NCI-H2171 treated with DMSO at 0.1 percent for 48 hours (cell line): Measurements from ENCODE around the gene NPDC1.
A peak's percentile ranks its signal among the peaks of the same experiment; 100 is the strongest.
"Not testable (repeated sequence)": the region's sequence is repeated elsewhere in the genome, so short reads cannot be mapped to it uniquely, and the experiment has no call there.

ENCODE experiments used
- DNase-seq: peaks from one replicate; lab custom pipeline; 2025; lab: John Stamatoyannopoulos, UW

Gene NPDC1

DNA sequence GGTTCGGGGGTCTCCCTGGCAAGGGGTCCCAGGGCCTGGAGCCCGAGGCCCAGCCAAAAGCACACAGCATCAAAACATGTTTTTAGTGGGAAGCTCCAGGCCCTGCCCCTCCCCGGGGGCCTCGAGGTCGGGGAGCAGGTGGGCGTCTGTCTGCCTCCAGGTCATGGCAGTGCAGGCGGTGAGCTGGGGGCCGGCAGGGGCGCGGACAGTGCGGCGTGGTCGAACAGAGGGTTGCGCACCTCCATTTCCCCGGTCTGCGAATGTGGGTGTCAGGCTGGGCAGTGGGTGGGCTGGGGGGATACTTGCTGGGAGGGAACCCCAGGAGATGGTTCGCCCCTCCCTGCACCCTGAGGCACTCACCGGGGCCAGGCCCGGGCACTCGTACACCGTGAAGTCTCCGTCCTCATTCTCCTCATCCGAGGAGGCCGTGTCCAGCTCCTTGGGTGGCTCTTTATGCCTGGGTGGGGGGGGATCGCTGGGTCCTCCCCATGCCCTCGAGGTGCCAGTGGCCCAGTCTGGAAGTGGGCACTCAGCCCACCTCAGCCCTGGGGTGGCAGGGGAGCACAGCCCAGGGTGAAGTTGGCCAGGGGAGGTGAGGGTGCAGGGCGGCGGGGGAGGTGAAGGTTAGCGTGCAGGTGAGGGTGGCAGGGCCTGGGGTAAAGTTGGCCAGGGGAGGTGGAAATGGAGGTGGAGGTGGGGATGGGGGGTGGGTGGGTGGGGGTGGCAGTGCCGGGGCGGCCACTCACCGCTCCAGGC lies 6.2 kb downstream of the NPDC1 start:
- DNase-seq: no peak

GRCh38 chr9:137038916-137039315 lies 7.1 kb downstream of the NPDC1 start:
- no peak for DNase-seq

DNA sequence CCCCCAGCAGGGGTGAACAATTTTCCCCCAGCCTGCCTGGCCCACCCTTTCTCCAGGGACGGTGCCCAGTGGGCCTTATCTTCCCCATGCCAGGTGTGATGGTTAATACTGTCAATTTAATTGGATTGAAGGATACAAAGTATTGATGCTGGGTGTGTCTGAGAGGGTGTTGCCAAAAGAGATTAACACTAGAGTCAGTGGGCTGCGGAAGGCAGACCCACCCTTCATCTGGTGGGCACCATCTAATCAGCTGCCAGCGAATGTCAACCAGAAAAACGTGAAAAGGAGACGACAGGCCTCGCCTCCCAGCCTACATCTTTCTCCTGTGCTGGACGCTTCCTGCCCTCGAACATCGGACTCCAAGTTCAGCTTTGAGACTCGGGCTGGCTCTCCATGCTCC lies 8.5 kb downstream of the NPDC1 start:
- DNase-seq: no peak

- no peak for DNase-seq
Measured at GRCh38 chr9:137037035-137037434, 8.9 kb downstream of the NPDC1 start.

- DNase-seq: no peak
Measured at GRCh38 chr9:137035937-137036336, 10.0 kb downstream of the NPDC1 start.

DNA sequence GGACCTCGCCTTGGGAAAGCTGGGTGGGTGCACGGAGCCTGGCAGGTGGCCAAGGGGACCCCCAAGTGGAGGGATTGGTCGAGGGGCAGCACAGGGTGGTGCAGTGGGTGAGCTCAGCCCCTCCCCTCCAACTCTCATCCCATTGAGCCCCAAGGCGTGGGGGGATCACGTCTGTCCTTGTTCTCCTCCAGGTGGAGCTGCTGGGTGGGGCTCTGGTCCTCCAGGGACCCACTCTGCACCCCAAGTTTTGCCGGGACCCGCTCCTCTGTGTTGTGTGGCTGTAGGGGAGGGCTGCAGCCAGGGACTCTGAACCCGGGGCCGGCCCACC lies 10.5 kb downstream of the NPDC1 start:
- no peak for DNase-seq

DNA sequence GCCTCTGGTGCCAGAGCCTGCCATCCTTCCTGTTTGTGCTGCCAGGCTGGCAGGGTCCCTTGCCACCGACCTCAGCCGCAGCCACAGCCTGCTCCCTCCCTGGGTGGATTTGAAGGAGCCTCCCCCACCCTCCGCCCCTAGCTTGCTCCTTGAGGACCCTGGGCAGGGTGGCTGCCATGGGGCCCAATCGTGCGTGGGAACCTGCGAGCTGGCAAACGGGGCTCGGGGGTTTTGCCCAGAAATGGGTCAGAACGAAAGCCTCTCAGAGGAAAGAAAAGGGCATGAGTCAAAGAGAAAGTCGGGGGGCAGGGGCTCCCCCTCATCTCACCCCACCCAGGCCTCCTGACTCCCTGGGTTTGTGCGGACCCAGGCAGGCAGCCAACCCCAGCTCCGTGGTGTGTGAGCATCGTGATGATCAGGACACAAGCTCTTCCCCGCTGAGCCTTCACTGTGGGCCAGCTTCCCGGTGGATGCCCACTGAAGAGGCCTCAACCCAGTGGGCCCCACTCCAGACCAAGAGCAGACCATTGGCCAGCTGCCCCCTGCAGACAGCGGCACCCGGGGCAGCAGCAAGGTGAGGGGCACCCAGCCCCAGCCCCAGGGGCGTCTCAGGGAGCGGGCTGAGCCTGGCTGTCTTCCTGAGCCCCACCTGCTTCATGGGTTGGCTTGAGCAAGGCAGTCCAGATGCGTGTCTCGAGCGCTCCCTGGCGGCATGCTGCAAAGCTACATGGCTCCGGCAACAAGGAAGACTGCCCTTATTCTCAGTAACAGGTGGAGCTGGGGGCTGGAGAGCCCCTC lies 11.1 kb downstream of the NPDC1 start:
- DNase-seq: peak; percentile 96

GRCh38 chr9:137034039-137034708 lies 11.8 kb downstream of the NPDC1 start:
- no peak for DNase-seq

GRCh38 chr9:137033481-137033880 lies 12.5 kb downstream of the NPDC1 start:
- DNase-seq: not testable (repeated sequence)

DNA sequence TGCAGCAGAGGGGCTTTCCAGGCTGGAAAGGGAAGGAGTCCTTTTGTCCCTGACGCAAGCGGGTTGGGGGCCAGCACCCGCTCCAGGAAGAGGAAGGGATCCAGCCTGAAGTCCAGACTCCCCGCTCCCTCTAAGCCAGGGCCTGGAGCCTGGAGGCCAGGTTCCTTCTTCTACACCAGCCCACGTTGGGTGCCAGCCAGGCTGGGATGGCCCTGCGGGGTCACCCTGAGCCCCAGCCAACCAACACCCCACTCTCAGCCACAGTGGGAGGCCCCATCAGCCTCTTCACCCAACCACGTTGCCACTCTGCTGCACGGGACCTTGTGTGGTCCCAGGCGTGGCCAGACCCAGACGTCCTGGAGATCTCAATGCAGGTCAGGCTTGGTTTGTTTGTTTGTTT lies 13.1 kb downstream of the NPDC1 start:
- DNase-seq: no peak

DNA sequence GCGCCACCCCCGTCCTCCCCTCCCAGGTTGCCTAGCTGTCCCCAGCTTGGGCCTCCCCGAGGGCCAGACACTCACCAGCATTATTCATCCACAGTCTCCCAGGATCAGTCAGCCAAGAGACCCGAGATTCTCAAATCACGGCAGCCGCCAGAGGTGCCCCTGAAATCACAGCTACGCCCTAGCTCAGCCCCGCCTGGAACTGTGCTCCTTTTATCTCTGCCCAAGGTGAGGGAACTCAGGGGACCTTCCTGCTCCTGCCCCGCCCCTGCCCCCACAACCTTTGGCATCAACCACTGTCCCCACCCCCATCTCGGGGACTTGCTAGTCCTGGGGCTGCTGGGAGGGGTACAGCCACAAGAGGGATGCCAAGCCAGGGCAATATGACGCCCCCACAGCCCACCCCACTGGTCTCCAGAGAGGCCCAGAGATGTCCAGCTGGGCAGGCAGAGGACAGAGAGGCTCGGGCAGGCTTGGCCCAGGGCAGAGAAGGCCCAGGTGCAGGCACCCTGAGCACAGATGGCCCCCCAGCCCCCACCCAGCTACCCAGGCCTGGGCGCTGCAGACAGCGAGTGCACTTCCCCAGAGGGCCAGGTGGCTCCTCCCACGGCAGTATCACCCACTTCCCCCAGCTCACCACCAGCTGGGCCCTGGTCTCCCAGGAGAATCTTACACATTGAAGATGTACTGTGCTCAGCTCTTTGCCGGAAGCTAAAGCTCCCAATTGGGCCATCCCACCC lies 13.9 kb downstream of the NPDC1 start, which contains the start of gene FUT7:
Gene FUT7 (minus strand): TSS at position 185 of the 737 bp plus-strand sequence. CDS start 97 bp downstream, at position 88.
- DNase-seq: peak; percentile 73

DNA sequence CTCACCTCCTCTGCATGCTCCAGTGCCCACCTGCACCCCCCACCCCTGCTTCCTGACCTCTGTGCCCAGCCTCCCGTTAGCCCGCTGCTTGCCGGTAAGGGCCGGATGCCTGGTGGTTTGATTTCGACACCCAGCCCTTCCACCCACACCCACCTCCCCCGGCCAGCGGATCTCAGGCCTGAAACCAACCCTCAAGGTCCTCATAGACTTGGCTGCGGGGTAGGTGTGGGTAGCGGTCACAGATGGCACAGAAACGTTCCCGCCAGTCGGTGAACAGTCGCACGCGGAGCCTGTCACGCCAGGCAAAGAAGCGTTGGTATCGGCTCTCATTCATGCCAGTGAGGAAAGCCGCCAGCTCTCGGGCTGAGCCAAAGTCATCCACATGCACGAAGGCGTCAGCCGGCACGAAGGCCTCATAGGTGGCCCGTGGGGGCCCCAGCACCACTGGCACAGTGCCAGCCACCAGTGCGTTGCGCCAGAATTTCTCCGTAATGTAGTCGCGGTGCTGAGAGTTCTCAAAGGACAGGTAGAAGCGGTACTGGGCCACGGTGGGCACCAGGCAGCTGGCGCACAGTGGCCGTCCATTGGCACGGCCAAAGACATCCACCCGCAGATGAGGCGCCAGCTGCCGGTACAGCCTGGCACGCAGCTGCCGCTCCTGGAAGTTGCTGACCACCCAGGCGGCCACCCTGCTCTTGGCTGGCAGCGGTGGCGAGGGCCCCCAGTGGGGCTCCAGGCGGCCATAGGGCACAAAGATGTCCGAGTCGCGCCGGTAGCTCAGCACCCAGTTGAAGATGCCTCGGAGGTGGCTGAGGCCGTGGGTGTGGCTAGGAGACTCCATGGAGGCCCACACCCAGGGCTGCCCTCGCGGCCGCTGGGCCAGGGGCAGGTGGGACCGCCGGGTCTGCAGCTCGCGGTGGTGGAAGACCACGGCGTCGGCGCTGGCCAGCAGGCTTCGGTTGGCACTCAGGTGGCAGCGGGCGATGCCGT lies 15.1 kb downstream of the NPDC1 start:
- no peak for DNase-seq

GRCh38 chr9:137030006-137030405 lies 16.0 kb downstream of the NPDC1 start:
- DNase-seq: no peak

DNA sequence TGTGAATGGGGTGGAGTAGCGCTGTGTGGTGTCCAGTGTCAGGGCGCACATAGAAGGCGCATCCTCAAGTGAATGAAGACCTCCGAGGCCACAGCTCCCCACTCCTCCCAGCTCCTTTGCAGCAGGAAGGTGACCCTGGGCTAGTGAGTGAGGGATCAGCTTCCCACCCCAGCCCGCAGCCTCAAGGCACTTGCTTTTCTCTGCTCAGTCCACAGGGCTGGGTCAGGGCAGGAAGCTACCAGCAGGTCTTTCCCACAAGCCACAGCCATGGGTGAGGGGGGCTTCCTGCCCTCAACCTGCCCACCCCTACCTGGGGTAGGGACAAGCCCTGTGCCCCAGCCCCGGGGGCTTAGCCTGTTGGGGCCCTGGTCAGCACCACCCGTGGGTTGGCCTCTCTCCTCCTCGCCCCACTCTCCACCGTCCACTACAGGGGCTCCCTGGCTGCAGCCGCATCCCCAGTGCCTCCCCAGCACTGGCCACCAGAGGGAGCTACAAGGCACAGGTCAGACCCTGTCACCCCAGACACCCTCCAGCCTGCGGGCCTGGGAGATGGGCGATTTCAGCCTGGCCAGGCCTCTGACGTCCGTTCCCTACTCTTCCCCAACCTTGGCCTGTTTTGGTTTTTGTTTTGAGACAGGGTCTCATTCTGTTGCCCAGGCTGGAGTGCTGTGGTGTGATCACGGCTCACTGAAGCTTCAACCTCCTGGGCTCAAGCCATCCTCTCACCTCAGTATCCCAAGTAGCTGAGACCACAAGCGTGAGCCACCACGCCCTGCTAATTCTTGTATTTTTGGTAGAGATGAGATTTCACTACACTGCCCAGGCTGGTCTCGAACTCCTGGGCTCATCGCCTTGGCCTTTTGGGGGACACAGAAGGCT lies 16.7 kb downstream of the NPDC1 start:
- DNase-seq: peak; percentile 40

GRCh38 chr9:137028263-137029057 lies 17.5 kb downstream of the NPDC1 start:
- peak; percentile 69 for DNase-seq

DNA sequence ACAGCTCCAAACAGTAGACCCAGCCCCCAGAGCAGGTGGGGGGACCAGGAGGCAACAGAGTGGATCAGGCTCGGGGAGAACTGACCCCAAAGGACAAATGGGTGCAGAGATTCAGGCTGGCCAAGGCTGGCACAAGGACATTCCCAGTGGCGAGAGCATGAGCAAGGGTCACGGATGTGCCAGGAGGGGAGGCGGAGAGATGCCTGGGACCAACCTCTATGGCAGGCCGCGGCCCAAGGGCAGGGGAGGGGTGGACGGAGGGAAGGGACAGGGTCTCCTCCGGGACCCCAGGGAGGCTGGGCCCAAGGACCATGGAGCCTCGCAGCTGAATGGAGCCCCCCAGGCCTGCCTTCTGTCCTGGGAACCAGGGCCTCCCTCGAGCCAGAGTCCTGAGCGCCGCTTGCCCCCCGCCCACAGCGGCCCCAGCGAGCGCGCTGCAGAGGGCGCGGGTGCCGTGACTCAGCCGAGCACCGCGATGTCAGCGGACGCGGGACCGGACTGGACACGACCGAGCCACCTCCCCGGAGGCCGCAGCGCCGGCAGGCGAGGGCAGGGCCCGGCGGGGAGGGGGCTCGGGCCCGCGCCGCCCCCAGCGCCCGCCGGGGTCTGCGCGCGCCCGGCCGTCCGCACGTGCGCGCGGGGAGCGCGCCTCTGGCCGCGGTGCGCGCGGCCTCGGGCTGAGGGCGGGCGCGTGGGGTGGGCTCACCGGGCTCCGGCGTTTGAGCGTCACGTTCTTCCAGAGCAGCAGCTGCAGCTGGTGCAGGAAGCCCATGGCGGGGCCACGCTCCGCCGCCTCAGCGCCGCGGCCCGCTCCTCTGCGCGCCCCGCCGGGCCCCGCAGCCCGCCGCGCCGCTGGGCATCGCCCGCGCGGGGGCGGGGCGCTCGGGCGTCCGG lies 18.4 kb downstream of the NPDC1 start, which contains the start of gene ABCA2:
Gene ABCA2 (minus strand): TSS at position 869 of the 894 bp plus-strand sequence. CDS start 97 bp downstream, at position 772.
- no peak for DNase-seq

- DNase-seq: peak; percentile 34
Measured at GRCh38 chr9:137026828-137027227, 19.1 kb downstream of the NPDC1 start.

DNA sequence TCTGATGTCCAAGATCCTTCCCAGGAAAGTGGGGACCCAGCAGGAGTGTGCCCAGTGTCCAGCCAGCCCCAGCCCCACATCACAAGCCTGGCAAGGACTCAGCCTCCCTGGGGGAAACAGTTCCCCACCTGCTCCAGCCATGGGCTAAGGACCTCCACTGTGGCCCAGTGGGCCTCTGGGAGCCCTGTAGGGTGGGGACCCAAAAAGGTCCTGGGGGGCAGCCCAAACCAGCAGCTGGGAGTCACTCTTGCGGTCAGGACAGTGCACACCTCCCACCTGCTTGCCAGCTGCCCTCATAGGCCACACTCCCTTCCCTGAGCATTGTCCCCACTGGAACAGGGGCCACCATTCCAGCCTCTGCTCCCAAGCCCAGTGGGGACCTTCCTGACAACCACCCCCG lies 19.6 kb downstream of the NPDC1 start:
- no peak for DNase-seq
